Measurements from ENCODE around the gene PLIN3.
"Not testable (repeated sequence)": the region's sequence is repeated elsewhere in the genome, so short reads cannot be mapped to it uniquely, and the experiment has no call there.

DNA sequence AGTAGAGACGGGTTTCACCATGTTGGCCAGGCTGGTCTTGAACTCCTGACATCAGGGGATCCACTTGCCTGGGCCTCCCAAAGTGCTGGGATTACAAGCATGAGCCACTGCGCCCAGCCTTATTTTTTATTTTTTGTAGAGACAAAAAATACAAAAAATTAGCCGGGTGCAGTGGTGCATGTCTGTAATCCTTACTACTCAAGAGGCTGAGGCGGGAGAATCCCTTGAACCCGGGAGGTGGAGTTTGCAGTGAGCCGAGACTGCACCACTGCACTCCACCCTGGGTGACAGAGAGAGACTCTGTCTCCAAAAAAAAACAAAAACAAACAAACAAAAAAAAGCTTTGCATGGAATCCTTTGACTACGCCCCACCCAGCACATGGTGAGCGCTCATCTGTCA lies 14.0 kb downstream of the PLIN3 start:
- TF ChIP-seq, protein P1, sequence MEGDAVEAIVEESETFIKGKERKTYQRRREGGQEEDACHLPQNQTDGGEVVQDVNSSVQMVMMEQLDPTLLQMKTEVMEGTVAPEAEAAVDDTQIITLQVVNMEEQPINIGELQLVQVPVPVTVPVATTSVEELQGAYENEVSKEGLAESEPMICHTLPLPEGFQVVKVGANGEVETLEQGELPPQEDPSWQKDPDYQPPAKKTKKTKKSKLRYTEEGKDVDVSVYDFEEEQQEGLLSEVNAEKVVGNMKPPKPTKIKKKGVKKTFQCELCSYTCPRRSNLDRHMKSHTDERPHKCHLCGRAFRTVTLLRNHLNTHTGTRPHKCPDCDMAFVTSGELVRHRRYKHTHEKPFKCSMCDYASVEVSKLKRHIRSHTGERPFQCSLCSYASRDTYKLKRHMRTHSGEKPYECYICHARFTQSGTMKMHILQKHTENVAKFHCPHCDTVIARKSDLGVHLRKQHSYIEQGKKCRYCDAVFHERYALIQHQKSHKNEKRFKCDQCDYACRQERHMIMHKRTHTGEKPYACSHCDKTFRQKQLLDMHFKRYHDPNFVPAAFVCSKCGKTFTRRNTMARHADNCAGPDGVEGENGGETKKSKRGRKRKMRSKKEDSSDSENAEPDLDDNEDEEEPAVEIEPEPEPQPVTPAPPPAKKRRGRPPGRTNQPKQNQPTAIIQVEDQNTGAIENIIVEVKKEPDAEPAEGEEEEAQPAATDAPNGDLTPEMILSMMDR (IDR thresholded peaks at IDR 0.05): not testable (repeated sequence)
- TF ChIP-seq POLR2A (IDR thresholded peaks at IDR 0.05): not testable (repeated sequence)
